AG20443 (cell line): ENCODE results near the gene HOXA4.

Experiments used
- DNase-seq: peaks from one replicate; pipeline ENCODE4 v3.0.0; 2012; ENCODE audit warnings: low spot score, mixed read lengths

Gene HOXA4

DNA sequence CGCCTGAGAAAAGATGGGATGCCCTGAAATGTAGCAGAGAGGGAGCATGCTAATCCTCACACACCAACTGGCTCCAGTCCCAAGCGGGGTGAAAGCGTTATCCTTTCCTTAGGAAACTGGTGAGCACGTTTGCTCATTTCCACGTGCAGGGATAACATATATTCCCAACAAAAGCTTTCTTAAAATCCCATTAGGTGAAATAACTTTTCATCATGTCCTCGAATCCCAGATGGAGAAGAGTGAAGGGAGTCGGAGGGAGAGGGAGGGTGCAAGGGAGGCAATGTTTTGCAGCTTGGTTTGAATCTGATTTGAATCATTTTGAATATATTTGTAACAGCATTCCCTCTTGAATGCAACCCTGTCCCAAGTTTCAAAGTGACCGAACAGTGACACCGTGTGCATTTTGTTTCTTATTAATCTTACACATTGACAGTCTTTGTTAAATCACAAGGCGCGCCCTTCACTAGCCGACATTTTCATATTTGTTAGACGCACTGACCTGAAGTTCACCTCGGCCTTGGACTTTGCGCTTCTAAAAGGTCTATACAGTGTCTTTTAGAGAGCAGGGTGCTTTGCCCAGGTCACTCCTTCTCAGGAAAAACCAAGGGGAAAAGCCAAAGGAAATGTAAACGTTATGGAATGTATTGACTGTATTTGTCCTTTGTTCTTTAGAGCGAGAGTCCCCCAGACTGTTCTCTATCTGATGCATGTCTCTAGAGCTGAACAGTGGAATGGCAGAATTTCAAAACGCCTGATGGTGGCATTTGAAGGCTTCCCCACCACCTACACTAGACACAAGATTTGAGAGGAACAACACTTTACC is 3.1 kb upstream of the HOXA4 start:
- DNase-seq: no peak

DNA sequence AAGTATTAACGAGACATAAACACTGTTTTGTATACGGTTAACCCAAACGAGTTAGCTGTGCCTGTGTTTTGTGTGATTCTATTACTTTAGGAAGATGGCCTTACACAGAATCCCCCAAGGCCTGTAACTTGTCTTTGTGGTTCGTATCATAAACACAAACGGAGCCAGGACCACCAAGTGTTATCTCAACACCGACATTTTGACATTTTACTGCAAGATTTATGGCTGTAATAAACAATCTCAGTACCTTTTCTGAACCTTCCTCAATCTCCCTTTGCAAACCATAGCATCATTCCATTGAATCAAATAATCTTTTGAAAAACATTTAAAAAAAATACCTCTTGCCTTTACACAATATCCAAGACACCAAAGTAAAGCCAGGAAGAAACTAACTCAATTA is 2.4 kb upstream of the HOXA4 start:
- no peak for DNase-seq

DNA sequence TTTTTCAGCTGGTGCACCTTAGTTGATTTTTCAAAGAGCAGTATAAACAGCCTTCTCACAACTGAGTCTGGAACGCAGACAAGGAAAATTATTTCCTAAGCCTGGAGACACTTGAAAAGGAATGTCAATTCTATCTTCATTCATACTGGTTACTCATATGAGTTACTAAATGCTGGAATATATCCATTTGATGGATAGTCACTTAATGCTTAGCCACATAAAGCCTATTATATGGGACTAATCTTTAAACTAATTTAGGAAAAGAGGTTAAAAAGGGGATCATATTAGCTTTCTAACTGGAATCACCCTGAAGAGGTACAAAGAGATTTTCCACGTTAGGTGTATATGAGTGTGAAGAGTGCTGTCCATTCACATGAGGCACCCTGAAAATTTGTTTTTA is 1.7 kb upstream of the HOXA4 start:
- no peak for DNase-seq

DNA sequence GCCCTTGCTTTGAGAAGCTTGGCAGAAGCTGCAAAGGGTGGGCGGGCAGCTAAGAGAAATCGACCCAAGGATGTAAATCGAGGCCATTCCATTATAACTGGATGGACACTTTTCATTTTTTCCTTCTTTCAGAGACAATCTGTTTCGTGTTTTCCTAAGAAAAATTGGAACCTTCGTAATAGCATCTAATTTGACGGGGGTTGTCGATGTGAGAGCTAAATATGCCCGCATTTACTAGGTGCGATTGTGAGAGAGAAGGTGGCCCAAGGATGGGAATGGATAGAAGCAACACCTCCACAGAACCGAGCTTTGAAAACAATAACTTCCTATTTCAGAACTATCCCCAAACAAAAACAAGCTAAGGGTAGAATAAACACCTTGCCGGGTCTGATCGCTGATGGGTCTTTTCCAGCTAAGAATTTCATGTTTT is 848 bp upstream of the HOXA4 start:
- DNase-seq: no peak

DNA sequence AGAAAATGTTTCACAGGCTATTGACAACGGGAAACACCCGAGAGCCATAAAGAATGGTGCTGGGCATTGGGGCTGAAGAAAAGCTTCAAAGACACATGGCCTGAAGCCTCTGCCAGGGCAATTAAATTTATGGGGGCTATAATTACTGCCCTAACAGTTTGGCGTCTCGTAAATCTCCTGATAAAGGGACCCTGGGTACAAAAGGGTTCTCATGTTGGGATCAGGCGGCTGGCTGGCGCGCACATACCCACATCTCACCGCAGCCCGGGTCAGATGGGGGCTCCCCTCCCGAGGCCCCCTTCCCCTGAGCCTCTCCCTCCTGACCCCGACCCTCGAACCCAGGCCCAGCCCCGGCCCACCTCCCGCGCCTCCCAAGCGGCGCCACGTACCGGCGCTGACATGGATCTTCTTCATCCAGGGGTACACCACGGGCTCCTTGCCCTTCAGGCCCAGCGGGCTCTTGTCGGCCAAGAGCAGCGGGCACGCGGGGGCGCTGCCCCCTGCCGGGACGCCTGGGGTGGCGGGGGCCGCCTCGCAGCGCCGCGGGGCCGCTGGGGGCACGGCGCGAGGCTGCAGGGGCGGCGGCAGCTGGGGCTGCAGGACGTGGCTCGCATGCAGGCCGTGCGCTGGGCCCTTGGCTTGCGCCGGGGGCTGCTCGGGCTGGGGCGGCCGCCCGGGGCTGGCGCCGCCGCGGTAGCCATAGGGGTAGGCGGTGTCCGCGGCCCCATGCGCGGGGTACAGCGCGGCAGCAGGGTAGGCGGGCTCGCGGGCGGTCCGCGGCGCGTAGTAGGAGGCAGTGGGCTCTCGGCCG is 623 bp downstream of the HOXA4 start:
- peak; percentile 77 for DNase-seq

DNA sequence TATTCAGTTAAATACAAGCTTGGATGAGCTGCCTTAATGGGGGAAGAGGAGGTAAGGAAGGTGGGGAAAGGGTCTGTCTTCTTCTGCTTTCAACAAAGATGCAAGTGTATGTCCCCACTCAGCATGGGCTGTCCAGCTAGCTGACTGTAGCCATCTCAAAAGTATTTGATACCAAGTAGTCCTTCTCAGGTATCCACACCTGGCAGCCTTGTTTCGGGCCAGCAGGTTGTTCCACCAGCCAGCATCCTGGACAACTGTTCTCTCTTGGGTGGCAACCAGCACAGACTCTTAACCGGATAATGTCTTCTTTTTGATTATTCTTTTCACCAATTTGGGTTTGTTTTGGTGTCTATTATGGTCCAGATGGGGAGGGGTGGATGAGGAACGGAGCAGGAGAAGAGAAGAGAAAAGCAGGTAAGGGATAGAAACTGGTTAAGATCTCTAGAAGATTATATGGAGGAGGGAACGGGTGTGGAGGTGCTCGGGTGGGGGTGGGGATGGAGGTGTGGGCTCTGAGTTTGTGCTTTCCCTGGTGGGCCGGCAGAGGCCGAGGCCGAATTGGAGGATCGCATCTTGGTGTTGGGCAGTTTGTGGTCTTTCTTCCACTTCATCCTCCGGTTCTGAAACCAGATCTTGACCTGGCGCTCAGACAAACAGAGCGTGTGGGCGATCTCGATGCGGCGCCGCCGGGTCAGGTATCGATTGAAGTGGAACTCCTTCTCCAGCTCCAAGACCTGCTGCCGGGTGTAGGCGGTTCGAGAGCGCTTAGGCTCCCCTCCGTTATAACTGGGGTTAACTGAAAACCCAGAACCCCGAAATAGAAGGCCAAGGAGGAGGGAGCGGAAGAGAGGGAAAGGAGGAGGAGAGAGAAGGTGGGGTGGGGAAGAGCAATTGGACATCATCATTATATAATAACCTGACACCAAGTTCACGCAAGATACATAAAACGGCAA is 1.5 kb downstream of the HOXA4 start:
- DNase-seq: no peak

GRCh38 chr7:27128034-27128433 is 2.5 kb downstream of the HOXA4 start:
- DNase-seq: no peak

- DNase-seq: no peak
These were observed 3.8 kb downstream of the HOXA4 start for GRCh38 chr7:27126596-27127327.

- DNase-seq: no peak
These were observed 4.6 kb downstream of the HOXA4 start for GRCh38 chr7:27125986-27126394.

DNA sequence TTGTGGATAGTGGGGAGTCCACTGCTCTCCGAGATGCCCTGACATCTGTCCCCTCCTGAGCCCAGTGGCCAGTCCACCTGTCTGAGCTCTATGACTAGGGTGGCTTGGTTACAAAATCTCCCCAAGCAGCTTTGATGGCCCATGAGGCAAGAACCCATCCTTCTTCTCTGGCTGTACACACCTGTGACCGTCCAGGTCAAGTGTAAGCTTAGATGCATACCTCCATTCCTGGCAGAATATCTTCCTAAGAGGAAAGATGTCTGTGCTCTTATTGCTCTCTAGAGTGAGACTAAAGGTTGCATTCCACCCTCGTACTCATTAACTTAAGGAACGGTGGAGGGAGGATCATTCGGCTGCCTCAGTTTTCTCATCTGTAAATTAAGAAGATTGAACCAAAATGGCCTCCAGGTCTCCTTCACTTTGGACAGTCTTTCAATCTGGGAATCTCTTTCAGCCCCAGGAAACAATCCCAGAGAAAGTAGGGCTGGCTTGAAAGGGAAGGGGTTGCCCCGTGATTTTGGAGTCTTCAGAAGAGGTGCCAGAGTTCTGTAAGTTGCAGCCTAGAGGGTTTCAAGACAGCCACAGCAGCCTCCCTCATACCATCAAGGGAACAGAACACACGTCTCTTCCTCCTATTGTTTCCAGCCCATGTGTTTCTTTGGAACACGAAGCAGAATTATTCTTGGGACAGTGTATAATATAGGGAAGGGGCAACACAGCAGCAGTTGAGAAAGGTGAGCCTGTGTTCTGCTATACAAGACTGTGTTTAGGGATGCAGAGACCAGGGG is 5.5 kb downstream of the HOXA4 start:
- no peak for DNase-seq

- DNase-seq: no peak
These were observed 6.3 kb downstream of the HOXA4 start for GRCh38 chr7:27124096-27124901.

GRCh38 chr7:27123477-27124053 is 7.0 kb downstream of the HOXA4 start:
- no peak for DNase-seq

- no peak for DNase-seq
These were observed 7.5 kb downstream of the HOXA4 start for GRCh38 chr7:27123007-27123476.

DNA sequence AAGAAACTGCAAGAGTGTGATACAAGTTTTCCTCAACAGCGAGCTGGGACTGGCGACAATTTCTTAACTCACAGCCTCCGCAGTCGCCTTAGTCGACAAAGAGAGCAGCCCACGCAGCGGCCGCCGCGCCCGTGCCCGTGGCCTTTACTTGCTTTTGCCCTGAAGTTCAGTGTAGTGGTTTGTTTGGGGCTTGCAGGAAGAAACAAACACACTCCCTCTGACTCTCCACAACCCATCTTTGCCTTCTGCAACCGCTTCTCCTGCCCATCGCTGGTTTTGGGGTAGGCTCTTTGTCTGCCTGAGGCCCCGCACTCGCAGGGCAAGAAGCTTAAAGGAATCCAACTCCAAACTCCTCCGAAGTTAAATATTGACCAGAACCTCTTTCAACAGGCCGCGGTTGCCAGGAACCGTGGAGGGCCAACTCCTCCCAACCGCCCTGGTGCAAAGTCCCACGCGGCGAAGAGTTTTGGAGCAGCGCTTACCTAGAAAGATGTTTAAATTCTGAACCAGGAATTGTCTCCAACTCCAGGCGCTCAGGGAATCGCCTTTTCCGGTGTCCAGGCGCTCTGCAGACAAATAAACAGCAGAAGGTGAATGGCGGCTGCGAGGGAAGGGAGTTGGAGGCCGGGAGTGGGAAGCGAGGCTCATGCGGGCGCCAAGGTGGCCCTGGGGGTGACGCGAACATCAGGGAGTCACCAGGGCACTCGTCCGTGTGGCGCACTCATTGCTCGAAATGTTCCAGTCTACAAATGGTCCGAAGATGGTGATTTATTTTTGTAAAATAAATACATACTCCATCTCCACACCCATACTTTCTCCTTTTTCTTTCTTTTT is 8.3 kb downstream of the HOXA4 start:
- DNase-seq: no peak

GRCh38 chr7:27121684-27122076 is 8.9 kb downstream of the HOXA4 start:
- no peak for DNase-seq

GRCh38 chr7:27119412-27119911 is 11.1 kb downstream of the HOXA4 start:
- no peak for DNase-seq

GRCh38 chr7:27118580-27118979 is 12.0 kb downstream of the HOXA4 start:
- no peak for DNase-seq

DNA sequence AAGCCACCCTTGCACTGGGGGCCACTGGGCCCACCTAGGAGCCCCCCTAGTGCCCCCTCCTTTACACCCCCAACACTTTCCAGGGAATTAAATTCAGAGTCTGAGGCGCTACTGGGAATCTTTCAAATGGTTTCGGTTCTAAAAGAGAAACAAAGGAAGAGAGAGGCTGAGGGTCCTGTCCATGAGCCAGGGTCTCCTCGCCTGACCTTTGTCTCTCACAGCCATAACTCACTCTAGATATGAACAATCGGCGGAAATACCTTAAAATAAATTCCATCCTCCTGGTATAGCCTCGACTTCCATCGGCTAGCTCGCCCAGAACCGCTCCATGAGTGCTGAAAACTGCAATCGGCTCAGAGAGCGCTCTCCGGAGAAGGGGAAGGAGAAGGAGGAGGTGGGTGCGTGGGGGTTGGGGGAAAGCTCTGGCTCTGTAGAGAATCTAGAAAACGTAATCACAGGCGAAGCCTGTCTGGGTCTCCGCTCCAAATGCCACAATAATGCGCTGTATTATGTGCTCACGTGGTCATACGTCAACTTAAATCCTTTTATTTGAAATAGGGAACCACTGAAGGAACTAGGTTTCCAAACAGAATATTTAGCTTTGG is 12.6 kb downstream of the HOXA4 start:
- no peak for DNase-seq
